CD4-positive, alpha-beta T cell (primary cell): ENCODE measurements around the gene DAAM1. TPM values are rescaled to one million over a fixed set of nuclear protein-coding genes. Genes with fewer than 3 reads are reported as not detected.

Source experiments
- ATAC-seq: fragments of 200-7000 bp; cut with Tn5 transposase; one replicate; pipeline ENCODE4 v1.10.0; 2022; ENCODE audit warnings: mild to moderate bottlenecking; ENCODE audit not compliant: poor library complexity
- CTCF ChIA-PET: fragments of 350-600 bp; sonication (Branson Sonifier 250); formaldehyde crosslinking; loops from one replicate; lab custom pipeline; 2021; ENCODE audit warnings: antibody characterized with exemption, inconsistent platforms; lab: Charles Lee
- POLR2A ChIA-PET: fragments of 350-600 bp; sonication (Branson Sonifier 250); formaldehyde crosslinking; loops from one replicate; lab custom pipeline; 2021; ENCODE audit warnings: antibody characterized with exemption, inconsistent platforms; lab: Charles Lee
- DNase-seq, 14 experiments: peaks; one replicate each; pipeline ENCODE4 v3.0.0-alpha.2; 2013 to 2020; ENCODE audit warnings: mixed read lengths in 2 of 14
- H3K27ac ChIP-seq, 2 donors: one replicate each; pipeline versions ENCODE4 v1.5.1 to v1.7.0; 2013; ENCODE audit warnings: low read length in 2 of 2, low read depth in 1 of 2, mild to moderate bottlenecking in 1 of 2
- H3K27me3 ChIP-seq, 2 experiments: 1 replicate in 1 of 2; 2 replicates in 1 of 2; pipeline versions ENCODE4 v1.6.1 to v1.7.0; 2013; ENCODE audit warnings: low read length in 2 of 2, control low read depth in 1 of 2, mild to moderate bottlenecking in 1 of 2, moderate library complexity in 1 of 2; ENCODE audit not compliant: insufficient read depth in 2 of 2, control insufficient read depth in 1 of 2
- H3K36me3 ChIP-seq: one replicate; pipeline ENCODE4 v1.6.1; 2013; ENCODE audit warnings: low read length, control low read depth; ENCODE audit not compliant: insufficient read depth
- H3K4me1 ChIP-seq: one replicate; pipeline ENCODE4 v1.6.1; 2013; ENCODE audit warnings: low read length, control low read depth; ENCODE audit not compliant: insufficient read depth
- H3K4me3 ChIP-seq: one replicate; pipeline ENCODE4 v1.5.1; 2013; ENCODE audit warnings: mild to moderate bottlenecking, low read length, moderate library complexity
- H3K9me3 ChIP-seq, 2 experiments: 1 replicate in 1 of 2; 2 replicates in 1 of 2; pipeline versions ENCODE4 v1.6.1 to v1.7.0; 2013; ENCODE audit warnings: low read length in 2 of 2, mild to moderate bottlenecking in 2 of 2, control low read depth in 1 of 2, moderate library complexity in 1 of 2; ENCODE audit not compliant: control insufficient read depth in 1 of 2, insufficient read depth in 1 of 2
- H3K27ac Mint-ChIP-seq: one replicate; pipeline ENCODE4 v1.8.0; 2020; ENCODE audit warnings: mixed read lengths
- H3K27me3 Mint-ChIP-seq: one replicate; pipeline ENCODE4 v1.8.0; 2021; ENCODE audit warnings: mixed read lengths
- H3K36me3 Mint-ChIP-seq: one replicate; pipeline ENCODE4 v1.8.0; 2021; ENCODE audit warnings: low read depth, mixed read lengths
- H3K4me1 Mint-ChIP-seq: one replicate; pipeline ENCODE4 v1.8.0; 2021; ENCODE audit warnings: low read depth, mixed read lengths
- H3K4me3 Mint-ChIP-seq: one replicate; pipeline ENCODE4 v1.8.0; 2020; ENCODE audit warnings: mild to moderate bottlenecking, mixed read lengths
- H3K9me3 Mint-ChIP-seq: one replicate; pipeline ENCODE4 v1.8.0; 2020; ENCODE audit warnings: mixed read lengths
- intact Hi-C, 2 experiments: fragments of 100-400 bp; cut with DNase I in 1 of 2; cut with micrococcal nuclease in 1 of 2; formaldehyde crosslinking; loops; one replicate each; pipeline versions ENCODE4 v1.15.1 to v1.9.0; 2023 to 2025; cut with DNase I, micrococcal nuclease
- total RNA-seq, 174 experiments: library from RNA in 2 of 174; stranded (reverse) in 2 of 174; gene quantifications; one replicate each; pipeline ENCODE4 v1.2.3 and lab custom pipeline; 2021 to 2026
- TF ChIP-seq, protein P1 (sequence below): fragments of 200-600 bp; IDR thresholded peaks from one replicate; pipeline ENCODE4 v1.8.0; 2022; ENCODE audit warnings: antibody characterized with exemption, mild to moderate bottlenecking

DAAM1 gene
- total RNA-seq, 2 experiments from 2014 or later, result 7.4 to 8.8 TPM

GRCh38 chr14:59332727-59333126, 144.3 kb downstream of the DAAM1 start:
- no peaks in the 10 kb centered on the region for H3K9me3 Mint-ChIP-seq
- no peaks in the 10 kb centered on the region for H3K27me3 ChIP-seq
- no peaks in the 10 kb centered on the region for H3K9me3 ChIP-seq
- H3K36me3 ChIP-seq, result peaks cover 19% of the 10 kb centered on the region
- ChIA-PET POLR2A (no interaction called here), CTCF (no interaction called here)
- no peak overlapping the region for H3K27ac Mint-ChIP-seq
- intact Hi-C loops, result no loop called here
- no peaks in the 10 kb centered on the region for H3K27me3 Mint-ChIP-seq
- H3K4me1 Mint-ChIP-seq, result no peaks in the 10 kb centered on the region
- TF ChIP-seq, protein P1, sequence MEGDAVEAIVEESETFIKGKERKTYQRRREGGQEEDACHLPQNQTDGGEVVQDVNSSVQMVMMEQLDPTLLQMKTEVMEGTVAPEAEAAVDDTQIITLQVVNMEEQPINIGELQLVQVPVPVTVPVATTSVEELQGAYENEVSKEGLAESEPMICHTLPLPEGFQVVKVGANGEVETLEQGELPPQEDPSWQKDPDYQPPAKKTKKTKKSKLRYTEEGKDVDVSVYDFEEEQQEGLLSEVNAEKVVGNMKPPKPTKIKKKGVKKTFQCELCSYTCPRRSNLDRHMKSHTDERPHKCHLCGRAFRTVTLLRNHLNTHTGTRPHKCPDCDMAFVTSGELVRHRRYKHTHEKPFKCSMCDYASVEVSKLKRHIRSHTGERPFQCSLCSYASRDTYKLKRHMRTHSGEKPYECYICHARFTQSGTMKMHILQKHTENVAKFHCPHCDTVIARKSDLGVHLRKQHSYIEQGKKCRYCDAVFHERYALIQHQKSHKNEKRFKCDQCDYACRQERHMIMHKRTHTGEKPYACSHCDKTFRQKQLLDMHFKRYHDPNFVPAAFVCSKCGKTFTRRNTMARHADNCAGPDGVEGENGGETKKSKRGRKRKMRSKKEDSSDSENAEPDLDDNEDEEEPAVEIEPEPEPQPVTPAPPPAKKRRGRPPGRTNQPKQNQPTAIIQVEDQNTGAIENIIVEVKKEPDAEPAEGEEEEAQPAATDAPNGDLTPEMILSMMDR, result no peak
- no peak overlapping the region for H3K27ac ChIP-seq
- no peak for DNase-seq
- no peaks in the 10 kb centered on the region for H3K4me1 ChIP-seq
- peaks cover 64% of the 10 kb centered on the region for H3K36me3 Mint-ChIP-seq
- no peak overlapping the region for H3K4me3 ChIP-seq
- ATAC-seq, result no peak
- no peak overlapping the region for H3K4me3 Mint-ChIP-seq

DNA sequence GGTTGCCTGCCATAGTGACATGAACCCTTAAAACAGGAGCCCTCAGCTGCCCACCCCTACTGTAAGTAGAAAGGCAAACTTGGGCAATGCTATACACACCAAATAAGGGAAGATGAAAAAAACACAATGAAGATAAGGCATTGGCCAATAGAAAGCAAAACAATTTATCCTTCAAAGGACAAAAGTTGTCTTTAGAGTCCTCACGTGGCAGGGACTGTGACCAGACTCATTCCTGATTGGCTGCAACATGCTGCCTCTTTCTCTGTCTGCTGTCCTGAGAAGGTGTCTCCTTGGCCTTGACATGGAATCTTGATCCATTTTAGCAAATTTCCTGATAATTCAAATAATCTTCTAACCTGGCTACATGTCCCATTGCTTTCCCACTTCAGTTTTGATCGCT, 144.8 kb downstream of the DAAM1 start:
- Mint-ChIP-seq H3K9me3 (no peaks in the 10 kb centered on the region), H3K4me3 (no peak overlapping the region), H3K27ac (no peak overlapping the region), H3K36me3 (peaks cover 62% of the 10 kb centered on the region), H3K4me1 (no peaks in the 10 kb centered on the region), H3K27me3 (no peaks in the 10 kb centered on the region)
- H3K27ac ChIP-seq, result no peak overlapping the region
- no peak overlapping the region for H3K4me3 ChIP-seq
- ChIA-PET POLR2A (no interaction called here), CTCF (no interaction called here)
- ATAC-seq (no peak), DNase-seq (no peak)
- no peaks in the 10 kb centered on the region for H3K27me3 ChIP-seq
- TF ChIP-seq, protein P1, result no peak
- no peaks in the 10 kb centered on the region for H3K9me3 ChIP-seq
- peaks cover 19% of the 10 kb centered on the region for H3K36me3 ChIP-seq
- H3K4me1 ChIP-seq, result no peaks in the 10 kb centered on the region
- intact Hi-C loops, result no loop called here

- H3K9me3 Mint-ChIP-seq, result no peaks in the 10 kb centered on the region
- TF ChIP-seq, protein P1, result no peak
- Histone ChIP-seq H3K36me3 (peaks cover 19% of the 10 kb centered on the region), H3K27me3 (no peaks in the 10 kb centered on the region), H3K27ac (no peak overlapping the region), H3K4me1 (no peaks in the 10 kb centered on the region), H3K9me3 (no peaks in the 10 kb centered on the region), H3K4me3 (no peak overlapping the region)
- H3K4me3 Mint-ChIP-seq, result no peak overlapping the region
- intact Hi-C loops, result no loop called here
- ChIA-PET POLR2A (no interaction called here), CTCF (no interaction called here)
- H3K27ac Mint-ChIP-seq, result no peak overlapping the region
- ATAC-seq (no peak), DNase-seq (no peak)
- H3K4me1 Mint-ChIP-seq, result no peaks in the 10 kb centered on the region
- peaks cover 59% of the 10 kb centered on the region for H3K36me3 Mint-ChIP-seq
- no peaks in the 10 kb centered on the region for H3K27me3 Mint-ChIP-seq
These were observed 145.2 kb downstream of the DAAM1 start for GRCh38 chr14:59333668-59334067.
